HG03575 (cell line): Measurements from ENCODE around the gene BCL2L1.
"Not testable (repeated sequence)": the region's sequence is repeated elsewhere in the genome, so short reads cannot be mapped to it uniquely, and the experiment has no call there.

ENCODE experiments used
- ATAC-seq: cut with Tn5 transposase; IDR thresholded peaks from one replicate; pipeline ENCODE4 v1.9.1; 2021; ENCODE audit not compliant: unreplicated experiment, insufficient number of reproducible peaks, low FRiP score; ENCODE audit errors: extremely low read depth

BCL2L1 gene

GRCh38 chr20:31722257-31723068 is at the start of gene BCL2L1:
BCL2L1 (minus strand) TSS chr20:31722868; CDS start chr20:31722218, 650 bp downstream.
- no peak for ATAC-seq

GRCh38 chr20:31770243-31770642 is 47.6 kb upstream of the BCL2L1 start:
- ATAC-seq, result no peak

DNA sequence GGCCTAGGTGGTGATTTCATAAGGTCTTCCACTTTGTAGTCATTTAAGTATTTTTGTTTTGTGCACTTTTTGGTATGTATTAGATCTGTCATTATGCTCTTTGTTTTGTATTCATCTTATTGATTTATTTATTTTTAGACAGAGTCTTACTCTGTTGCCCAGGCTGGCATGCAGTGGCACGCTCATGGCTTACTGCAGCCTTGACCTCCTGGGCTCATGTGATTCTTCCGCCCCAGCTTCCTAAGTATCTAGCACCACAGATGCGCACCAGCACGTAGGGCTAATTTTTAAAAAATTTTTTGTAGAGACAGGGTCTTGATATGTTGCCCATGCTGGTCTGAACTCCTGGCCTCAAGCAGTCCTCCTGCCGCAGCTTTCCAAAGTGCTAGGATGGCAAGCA is 47.0 kb upstream of the BCL2L1 start:
- ATAC-seq, result no peak

DNA sequence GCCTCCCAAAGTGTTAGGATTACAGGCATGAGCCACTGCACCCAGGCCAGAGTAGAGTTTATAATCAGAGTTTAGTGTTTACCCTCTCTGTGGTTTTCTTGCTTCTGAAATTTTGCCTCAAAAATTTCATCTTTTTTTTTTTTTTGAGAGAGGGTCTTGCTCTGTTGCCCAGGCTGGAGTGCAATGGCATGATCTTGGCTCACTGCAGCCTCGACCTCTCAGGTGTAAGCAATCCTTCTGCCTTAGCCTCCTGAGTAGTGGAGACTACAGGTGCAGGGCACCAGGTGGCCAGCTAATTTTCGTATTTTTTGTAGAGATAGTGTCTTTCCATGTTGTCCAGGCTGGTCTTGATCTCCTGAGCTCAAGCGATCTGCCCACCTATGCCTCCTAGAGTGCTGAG is 45.1 kb upstream of the BCL2L1 start:
- no peak for ATAC-seq

GRCh38 chr20:31764641-31765305 is 42.1 kb upstream of the BCL2L1 start:
- ATAC-seq, result no peak

DNA sequence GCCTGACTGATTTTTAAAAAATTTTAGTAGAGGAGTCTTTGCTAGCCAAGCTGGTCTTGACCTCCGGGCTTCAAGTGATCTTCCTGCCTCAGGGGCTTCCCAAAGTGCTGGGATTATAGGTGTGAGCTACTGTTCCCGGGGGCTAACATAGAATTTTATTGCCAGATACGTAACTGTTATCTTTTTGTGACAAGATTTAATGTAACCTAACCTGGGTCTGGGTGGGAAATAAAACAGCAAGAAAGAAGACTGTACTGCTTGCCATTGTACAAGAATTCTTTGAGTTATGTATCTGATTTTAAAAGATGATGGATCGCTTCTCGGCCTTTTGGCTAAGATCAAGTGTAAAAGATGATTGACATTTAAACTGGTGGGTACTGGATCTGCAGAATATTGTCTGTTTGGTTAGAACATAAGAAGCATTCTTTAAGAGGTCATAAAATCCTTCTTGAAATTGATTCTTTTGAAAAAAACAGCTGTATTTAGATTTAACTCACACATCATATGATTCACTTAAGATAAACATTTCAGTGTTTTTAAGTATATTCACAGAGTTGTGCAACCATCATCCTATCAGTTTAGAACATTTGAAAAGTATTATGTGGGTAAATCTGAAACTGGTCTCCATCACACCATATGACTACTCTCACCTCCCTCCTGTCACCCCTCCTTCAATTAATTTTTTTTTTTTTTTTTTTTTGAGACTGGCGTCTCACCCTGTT is 38.0 kb upstream of the BCL2L1 start:
- ATAC-seq, result no peak

DNA sequence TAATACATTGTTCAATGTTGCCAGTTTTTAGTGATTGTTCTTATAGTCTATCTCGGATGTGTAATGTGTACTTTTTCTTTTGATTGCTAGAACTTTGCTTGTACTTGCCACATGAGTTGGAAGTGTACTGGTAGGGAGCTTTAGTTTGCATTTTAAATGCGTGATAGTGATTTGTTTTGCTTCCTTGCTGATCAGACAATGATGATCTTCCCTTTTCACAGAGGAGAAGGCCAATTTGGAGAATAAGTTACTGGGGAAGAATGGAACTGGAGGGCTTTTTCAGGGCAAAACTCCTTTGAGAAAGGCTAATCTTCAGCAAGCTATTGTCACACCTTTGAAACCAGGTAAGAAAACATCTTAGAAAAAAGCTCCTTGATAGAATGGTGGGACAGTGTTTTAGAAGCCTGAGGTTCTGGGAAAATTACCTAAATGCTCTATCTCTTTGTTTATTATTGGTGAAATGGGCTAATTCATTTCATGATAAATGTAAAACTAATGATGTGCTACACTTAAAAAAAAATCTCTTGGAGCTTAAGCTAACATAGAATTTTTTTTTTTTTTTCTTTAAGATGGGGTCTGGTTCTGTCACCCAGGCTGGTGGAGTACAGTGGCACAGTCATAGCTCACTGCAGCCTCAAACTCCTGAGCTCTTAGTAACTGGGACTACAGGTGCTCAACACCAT is 37.3 kb upstream of the BCL2L1 start:
- ATAC-seq, result no peak

DNA sequence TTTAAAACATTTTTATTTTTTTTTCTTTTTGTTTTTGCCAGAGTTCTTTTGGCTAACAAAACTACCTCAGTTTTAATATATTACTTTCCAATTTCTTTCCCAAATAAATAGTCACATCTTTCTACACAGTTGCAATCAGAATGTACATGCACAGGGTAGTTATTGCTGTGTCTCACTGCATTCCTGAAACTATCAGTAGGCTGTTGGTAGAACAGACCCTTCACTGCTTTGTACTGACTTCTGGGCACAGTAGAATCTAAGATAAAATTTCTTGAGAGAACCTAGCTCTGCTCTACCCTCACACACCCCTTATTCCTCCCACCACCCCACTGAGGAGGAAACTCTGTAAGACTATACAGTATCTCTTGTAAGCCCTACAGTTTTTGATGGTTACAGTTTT is 36.3 kb upstream of the BCL2L1 start:
- no peak for ATAC-seq

- ATAC-seq, result no peak
These were observed 35.9 kb upstream of the BCL2L1 start for GRCh38 chr20:31758521-31758920.

DNA sequence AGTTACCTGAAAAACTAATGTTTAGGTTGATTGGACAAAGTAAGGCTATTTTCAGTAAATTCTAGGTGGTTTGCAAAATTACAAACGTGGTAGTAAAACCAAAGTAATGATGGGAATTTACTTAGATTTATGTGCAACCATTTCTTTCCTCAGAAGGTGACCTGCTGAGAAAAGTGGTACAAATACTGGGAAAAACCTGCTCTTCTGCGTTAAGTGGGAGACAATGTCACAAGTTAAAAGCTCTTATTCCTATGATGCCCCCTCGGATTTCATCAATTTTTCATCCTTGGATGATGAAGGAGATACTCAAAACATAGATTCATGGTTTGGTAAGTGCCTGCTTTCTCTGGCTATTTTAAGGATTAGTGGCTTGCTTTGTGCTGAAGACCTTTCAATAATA is 34.6 kb upstream of the BCL2L1 start:
- no peak for ATAC-seq

GRCh38 chr20:31751126-31751525 is 28.5 kb upstream of the BCL2L1 start:
- no peak for ATAC-seq

DNA sequence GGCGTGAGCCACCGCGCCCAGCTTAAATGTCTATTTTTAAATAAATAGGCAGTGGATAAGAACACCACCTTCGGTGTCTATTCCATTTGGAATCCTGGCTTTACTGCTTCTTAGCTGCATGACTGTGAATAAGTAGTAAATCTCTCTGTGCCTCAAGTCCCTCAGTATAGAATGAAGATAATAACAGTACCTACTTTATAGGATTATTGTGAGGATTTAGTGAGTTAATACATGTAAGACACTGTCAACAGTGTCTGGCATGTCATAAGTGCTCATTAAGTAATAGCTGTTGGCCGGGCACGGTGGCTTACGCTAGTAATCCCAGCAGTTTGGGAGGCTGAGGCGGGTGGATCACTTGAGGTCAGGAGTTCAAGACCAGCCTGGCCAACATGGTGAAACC is 26.6 kb upstream of the BCL2L1 start:
- no peak for ATAC-seq

GRCh38 chr20:31747640-31748039 is 25.0 kb upstream of the BCL2L1 start:
- ATAC-seq, result no peak

GRCh38 chr20:31747028-31747427 is 24.4 kb upstream of the BCL2L1 start:
- ATAC-seq, result not testable (repeated sequence)

- no peak for ATAC-seq
These were observed 23.6 kb upstream of the BCL2L1 start for GRCh38 chr20:31746068-31746878.

GRCh38 chr20:31740656-31741323 is 18.1 kb upstream of the BCL2L1 start:
- ATAC-seq, result no peak

- ATAC-seq, result no peak
These were observed 17.5 kb upstream of the BCL2L1 start for GRCh38 chr20:31740208-31740607.

DNA sequence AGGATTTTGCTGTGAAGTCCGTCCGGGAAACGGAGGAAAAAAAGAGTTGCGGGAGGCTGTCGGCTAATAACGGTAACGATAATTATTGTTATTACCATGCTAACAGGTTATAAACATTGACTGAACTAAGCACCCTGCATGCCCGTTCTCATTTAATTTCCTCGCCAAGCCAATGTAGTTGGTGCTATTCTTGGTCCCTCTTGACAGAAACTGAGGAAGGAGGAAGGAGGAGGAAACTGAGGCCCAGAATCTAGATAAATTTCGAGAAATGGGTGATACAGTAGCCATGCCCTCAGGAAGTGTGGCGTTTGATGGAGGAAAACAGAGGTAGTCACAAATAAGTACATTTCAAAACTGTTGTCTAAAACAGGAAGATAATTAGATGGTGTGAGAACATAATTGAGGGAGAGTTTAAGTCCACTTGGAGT is 16.9 kb upstream of the BCL2L1 start:
- no peak for ATAC-seq
